ENCODE data around the gene KLHDC1.
"Not testable (repeated sequence)": the region's sequence is repeated elsewhere in the genome, so short reads cannot be mapped to it uniquely, and the experiment has no call there.

KLHDC1 gene, protein sequence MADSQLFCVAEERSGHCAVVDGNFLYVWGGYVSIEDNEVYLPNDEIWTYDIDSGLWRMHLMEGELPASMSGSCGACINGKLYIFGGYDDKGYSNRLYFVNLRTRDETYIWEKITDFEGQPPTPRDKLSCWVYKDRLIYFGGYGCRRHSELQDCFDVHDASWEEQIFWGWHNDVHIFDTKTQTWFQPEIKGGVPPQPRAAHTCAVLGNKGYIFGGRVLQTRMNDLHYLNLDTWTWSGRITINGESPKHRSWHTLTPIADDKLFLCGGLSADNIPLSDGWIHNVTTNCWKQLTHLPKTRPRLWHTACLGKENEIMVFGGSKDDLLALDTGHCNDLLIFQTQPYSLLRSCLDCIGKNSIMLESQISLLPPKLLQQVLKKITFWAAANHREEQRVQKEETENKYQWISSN

DNA sequence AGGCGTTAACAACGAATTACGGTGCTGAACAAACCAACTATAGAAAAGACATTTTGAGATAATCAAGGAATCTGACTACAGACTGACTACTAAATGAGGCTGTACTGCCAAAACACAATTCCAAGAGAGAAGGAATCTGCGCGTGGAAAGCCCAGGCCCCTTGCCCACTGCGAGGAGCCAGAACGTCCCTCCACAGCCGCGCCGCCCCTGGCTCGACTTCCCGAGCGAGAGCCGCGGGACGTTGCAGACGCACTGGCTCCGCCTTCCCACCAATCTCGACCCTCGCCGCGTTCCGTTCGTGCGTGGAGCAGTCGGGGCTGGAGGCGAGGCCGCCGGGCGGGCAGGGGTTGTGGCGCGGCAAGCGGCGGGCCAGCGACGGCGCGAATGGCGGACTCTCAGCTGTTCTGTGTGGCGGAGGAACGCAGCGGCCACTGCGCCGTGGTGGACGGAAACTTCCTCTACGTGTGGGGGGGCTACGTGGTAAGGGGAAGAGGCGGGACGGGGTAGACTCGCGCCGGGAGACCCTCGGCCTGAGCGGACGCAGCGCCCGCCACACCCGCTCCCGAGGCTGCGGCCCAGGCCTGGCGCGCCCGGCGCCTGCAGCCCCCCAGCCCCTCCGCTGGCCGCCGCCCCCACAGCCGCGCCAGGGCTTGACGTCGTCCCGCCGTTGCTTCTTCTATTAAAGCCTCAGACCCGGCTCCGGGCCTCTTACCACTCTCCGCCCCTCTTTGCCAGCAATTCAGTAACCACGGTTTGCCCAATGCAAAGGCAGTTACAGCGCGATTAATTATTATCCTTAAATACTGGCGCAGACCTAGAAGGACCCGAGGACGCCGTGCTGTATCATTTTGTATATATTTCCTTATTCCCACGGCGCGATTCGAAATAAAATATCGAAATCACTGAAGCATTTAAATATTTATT lies at the start of gene KLHDC1:
Gene KLHDC1 (plus strand): TSS at position 310 of the 924 bp plus-strand sequence. CDS start 75 bp downstream, at position 385.
- DNase-seq (ENCODE audit: low read depth in 2 of 2) = peak; percentile 49 to 51

DNA sequence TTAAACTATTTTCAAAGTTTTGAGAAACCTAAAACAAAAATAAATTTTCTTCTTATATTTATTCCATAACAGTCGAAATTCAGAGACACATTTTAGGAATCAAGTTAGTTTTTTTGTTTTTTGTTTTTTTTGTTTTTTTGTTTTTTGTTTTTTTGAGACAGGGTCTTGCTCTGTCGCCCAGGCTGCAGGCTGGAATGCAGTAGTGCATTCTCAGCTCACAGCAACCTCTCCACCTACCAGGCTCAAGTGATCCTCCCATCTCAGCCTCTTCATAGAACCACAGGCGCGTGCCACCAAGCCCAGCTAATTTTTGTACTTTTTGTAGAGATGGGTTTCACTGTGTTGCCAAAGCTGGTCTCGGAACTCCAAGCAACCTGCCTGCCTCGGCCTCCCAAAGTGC lies 39.4 kb upstream of the KLHDC1 start:
- DNase-seq (ENCODE audit: low read depth in 2 of 2) = no peak

DNA sequence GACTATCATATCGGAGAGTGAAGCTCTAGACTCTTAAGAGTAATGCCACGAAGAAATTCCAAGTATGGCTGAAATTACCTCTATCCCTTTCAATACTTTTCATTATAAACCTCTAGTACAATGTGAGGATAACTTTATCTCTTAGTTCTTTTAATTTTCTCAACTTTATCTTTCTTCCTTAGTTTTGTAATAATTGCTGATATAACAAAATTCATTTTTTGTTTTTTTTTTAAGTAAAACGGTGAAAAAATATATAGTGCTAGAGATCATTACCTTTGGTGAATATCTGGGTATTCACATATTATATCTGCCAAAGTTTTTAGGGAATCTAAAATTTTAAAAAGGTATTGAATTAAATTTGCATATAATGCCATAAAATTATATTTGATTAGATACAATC lies 38.4 kb upstream of the KLHDC1 start:
- DNase-seq (ENCODE audit: low read depth in 2 of 2) = no peak

DNA sequence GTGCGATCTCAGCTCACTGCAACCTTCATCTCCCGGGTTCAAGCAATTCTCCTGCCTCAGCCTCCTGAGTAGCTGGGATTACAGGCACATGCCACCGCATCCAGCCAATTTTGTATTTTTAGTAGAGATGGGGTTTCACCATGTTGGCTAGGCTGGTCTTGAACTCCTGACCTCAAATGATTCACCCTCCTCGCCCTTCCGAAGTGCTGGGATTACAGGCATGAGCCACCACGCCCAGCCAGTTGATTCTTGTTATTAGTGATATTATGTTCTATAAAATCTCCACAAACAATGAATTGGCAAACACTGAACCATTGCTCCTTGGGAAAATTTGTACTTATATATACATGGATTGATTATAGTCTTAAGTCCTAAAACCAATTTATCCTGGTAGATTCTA lies 35.4 kb upstream of the KLHDC1 start:
- not testable (repeated sequence) for DNase-seq (ENCODE audit: low read depth in 2 of 2)

DNA sequence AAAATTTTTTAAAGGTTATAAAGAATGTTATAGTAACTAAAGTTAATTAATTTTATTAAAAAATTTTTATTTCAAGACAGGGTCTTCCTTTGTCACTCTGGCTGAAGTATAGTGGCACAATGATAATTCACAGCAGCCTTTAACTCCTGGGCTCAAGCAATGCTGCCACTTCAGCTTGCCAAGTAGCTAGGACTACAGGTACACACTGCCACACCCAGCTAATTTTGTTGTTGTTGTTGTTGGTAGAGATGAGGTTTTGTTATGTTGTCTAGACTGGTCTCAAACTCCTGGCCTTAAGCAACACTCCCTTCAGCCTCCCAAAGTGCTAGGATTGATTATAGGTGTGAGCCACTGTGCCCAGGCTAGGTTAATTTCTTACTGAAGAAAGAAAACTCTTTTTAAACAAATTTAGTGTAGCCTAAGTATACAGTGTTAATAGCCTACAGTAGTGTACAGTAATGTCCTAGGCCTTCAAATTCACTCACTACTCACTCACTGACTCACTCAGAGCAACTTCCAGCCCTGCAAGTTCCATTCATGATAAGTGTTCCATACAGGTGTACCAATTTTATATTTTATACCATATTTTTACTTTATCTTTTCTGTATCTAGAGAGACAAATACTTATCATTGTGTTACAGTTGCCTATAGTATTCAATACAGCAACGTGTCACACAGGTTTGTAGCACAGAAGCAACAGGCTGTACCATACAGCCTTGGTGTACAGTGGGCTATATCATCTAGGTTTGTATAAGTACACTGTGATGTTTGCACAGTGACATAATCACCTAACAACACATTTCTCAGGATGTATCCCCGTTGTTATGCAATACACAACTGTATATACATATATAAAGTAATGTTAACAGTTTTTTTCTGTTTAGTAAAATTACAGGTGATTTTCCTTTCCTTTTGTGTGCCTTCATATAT lies 33.1 kb upstream of the KLHDC1 start:
- DNase-seq (ENCODE audit: low read depth in 2 of 2) = no peak

DNA sequence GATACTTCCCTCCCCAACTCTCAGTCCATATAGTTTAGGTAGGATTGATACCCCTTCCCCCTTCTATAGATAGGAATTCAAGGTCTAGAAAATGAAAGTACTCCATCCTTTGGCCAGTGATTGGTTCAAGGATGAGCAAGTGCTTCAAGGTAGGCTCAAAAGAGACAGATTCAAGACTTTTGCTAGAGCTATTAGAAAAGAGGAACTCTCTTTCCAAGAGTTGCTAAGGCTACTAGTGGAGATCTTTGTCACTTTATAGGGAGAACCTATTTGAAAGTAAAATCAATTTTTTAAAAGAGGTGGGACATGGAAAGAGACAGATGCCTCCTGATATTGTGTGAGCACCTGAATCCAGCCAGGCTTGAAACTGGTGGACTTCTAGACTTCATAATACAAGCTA lies 22.4 kb upstream of the KLHDC1 start:
- no peak for DNase-seq (ENCODE audit: low read depth in 2 of 2)

DNA sequence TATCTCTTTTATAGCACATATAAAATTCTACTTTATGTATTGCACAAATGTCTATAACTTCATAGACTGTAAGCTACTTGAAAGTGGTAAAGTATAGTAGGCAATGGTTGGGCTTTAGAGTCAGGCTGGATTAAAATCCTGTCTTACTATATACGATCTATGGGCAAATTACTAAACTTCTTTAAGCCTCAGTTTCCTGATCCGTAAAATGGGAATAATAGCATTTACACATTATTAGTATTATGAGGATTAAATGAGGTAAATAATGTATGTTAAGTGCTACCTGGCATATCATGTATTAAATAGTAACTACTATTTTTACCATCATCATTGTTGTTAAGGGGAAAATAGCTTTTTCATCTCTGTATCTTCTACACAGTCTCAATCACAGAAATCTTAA lies 19.3 kb upstream of the KLHDC1 start:
- no peak for DNase-seq (ENCODE audit: low read depth in 2 of 2)

DNA sequence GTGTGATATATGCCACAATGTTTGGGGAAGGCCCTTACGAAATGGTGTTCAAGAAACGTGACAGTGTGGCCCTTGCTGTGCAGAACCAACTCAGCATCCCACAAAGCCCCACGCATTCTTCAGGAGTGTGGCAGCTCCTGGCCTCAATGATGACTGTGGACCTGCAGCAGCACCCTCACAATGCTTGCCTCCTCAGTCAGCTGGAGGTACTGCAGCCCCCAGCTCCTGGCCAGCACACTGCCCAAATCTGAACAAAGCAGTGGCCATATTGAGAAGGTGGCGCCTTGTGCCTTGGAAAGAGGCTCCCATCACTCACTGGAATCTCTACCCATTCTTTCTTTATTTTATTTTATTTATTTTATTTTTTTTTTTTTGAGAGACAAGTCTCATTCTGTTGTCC lies 15.3 kb upstream of the KLHDC1 start:
- DNase-seq (ENCODE audit: low read depth in 2 of 2) = no peak

DNA sequence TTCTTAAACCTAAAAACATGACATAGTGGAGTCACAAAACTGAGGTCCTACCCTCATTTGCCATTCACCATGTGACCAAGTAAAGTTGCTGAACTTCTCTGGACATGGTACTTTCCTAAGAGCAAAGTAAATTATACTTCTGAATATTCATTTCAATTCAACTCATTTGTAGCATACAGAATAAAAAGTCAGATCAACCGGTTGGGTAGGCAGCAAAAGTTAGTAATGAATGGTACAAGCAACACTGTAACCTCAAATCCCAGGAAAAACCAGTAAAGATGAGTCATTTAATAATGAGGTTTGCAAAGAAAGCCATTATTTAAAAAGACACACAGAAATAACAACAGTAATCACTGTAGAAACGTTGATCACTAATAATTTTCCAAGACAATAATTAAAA lies 13.6 kb upstream of the KLHDC1 start:
- no peak for DNase-seq (ENCODE audit: low read depth in 2 of 2)

DNA sequence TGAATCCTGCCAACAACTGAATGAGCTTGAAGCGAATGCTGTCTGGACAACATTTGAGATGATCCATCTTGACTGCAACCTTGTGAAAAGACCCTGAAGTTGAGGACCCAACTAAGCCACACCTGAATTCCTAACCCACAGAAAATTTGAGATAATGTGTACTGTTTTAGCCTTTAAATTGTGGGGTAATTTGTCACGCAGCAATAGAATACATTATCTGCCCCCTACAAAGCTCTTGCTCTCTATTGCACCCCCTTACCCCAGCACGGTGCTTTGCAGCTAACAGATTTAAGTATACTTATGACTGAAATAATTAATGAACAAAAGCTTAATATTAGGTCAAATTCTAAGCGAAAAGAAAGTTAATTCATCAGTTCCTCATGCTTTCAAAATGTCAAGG lies 6.5 kb upstream of the KLHDC1 start:
- no peak for DNase-seq (ENCODE audit: low read depth in 2 of 2)

DNA sequence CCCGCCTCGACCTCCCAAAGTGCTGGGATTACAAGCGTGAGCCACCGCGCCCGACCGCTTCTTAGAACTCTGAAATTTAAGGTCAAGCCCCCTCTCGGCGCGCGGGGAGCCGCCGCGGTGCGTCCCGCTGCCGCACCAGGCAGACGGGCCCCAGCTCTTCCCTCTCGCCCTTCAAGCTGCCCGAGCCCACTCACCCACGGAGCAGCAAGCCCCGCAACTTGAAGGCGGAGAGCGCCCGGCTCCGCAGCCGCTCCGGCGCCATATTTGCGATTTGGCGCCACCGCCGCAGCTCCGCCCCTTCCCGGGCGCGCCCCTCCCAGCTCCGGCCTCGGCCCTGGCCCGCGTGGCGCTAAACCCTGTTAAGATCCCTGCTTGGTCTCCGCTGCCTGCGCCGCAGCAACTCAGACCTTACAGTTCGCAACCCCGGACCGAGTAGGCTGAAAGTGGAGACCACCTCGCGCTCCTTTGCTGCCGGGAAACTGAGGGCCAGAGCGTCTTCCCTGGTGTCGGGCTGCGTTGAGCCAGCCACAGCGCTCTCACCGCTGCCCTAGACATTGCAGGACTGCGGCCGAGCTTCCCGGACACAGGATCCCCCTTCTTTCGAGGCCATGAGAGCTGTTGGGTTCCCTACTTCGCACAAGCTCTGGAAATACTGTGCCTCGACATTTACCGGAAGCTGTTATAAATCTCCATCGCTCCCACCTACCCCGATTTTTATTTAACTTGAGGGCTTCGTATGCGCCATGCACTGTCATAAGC lies 4.8 kb upstream of the KLHDC1 start, which contains the start of gene POLE2:
Gene POLE2 (minus strand): TSS at position 273 of the 759 bp plus-strand sequence. CDS start 11 bp downstream, at position 262.
- DNase-seq (ENCODE audit: low read depth in 2 of 2) = peak in 1 of 2 experiments; percentile 38

DNA sequence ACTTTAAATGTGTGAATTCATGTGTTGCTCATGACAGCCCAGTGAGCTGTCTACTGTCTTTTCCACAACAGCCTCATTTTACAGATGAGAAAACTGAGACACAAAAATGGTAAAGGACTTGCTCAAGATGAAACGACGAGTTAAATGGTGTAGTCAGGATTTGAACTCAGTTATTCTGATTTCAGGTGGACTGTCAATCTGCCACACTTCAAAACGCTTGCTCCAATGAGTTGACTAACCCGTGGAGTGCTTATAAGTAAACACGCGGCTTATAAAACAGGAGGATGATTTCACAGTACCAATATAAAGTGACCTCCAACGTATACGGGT lies 4.3 kb upstream of the KLHDC1 start:
- DNase-seq (ENCODE audit: low read depth in 2 of 2) = no peak

DNA sequence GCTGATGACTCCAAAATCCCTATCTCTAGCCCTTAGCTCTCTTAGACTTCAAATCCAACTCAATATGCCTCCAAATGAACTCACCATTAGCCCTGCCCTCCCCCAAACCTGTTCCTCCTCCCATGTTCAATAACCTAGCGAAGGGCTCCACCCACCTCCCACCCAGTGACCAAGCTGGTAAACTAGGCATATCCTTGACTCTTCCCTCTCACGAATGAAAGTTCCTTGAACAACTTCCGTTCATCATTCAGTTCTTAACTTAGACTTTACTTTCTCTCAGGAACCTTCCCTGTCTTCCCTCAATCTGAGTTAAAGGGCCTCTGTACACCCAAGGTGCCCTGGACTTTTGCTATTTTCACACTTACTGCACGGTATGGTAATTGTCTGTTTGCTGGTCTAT lies 1.9 kb upstream of the KLHDC1 start:
- no peak for DNase-seq (ENCODE audit: low read depth in 2 of 2)

DNA sequence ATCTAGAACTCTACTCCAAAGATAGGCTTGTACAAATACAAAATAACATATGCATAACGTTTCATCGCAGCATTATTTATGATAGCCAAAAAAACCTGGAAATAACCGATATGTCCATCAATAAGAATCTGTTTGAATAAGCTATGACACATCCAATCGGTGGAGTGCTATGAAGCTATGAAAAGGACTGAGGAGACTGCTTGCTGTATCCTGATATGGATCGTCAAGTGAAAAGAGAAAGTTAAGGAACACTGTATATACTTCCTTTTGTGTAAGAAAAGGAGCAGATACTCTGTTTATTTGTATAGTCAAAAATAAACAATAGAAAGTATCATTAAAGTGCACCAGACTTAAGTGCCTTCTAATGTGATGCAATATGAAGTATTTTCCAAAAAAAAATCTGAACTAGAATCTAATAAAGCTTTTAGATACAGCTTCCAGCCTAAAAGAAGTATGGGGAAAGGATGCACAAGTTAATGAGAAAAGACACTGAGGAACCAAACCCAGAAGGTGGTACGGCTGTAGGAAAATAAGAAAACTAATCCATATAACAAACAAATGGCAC lies 645 bp upstream of the KLHDC1 start:
- DNase-seq (ENCODE audit: low read depth in 2 of 2) = no peak

DNA sequence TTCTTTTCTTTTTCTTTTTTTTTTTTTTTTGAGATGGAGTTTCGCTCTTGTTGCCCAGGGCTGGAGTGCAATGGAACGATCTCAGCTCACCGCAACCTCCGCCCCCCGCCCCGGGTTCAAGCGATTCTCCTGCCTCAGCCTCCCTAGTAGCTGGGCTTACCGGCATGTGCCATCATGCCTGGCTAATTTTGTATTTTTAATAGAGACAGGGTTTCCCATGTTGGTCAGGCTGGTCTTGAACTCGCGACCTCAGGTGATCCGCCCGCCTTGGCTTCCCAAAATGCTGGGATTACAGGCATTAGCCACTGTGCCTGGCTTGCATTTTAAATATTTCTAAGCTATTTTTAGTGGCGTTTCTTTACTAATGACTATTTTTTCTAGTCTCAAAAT lies 810 bp downstream of the KLHDC1 start:
- not testable (repeated sequence) for DNase-seq (ENCODE audit: low read depth in 2 of 2)

DNA sequence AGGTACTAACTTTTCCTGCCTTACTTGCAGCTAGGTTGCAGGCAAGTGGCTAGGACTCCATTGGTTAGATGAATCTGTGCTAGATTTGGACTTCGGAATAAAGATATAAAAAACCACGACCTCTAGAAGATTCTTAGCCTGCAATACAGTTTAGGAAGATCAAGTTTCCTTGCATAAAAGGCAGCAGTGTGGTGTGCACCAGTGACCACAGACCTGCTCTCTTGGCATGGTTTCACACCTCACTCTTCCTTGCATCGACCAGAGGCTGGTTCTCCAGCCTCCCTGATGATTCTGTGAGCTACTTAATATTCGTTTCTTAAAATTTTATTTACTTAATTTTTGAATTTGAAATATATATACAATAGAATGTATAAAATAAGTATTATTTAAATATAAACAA lies 9.8 kb downstream of the KLHDC1 start:
- DNase-seq (ENCODE audit: low read depth in 2 of 2) = no peak

DNA sequence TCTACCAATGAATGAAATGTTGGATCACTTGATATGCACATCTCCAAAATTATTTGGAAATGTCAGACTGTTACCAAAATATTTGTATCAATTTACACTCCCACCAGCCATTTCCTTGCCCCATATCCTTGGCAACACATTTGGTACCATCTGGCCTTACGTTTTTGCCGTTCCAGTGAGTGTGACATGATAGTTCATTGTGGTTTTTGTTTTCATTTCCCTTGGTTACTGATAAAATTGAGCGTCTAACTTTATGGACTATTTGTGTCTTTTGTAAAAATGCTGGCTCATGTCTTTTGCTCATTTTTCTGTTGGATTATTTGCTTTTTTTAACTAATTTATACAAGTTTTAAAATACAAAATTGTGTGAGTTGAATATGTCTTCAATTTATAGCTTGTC lies 11.0 kb downstream of the KLHDC1 start:
- DNase-seq (ENCODE audit: low read depth in 2 of 2) = no peak

DNA sequence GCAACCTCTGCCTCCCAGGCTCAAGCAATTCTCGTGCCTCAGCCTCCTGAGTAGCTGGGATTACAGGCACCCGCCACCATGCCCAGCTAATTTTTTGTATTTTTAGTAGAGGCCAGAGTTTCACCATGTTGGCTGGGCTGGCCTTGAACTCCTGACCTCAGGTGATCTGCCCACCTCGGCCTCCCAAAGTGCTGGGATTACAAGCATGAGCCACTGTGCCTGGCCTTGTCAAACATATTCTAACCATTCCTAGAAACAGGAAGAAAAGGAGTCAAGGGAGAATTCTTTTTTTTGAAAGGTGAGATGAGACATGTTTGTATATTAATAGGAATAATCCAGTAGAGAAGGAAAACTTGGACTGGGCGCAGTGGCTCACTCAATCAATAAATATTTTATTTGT lies 11.6 kb downstream of the KLHDC1 start:
- not testable (repeated sequence) for DNase-seq (ENCODE audit: low read depth in 2 of 2)

DNA sequence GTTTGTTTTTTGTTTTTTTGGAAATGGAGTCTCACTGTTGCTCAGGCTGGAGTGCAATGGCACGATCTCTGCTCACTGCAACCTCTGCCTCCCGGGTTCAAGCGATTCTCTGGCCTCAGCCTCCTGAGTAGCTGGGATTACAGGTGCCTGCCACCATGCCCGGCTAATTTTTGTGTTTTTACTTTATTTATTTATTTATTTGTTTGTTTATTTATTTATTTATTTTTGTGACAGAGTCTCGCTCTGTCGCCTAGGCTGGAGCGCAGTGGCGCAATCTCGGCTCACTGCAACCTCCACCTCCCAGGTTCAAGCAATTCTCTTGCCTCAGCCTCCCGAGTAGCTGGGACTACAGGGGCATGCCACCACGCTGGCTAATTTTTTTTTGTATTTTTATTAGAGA lies 18.1 kb downstream of the KLHDC1 start:
- not testable (repeated sequence) for DNase-seq (ENCODE audit: low read depth in 2 of 2)

DNA sequence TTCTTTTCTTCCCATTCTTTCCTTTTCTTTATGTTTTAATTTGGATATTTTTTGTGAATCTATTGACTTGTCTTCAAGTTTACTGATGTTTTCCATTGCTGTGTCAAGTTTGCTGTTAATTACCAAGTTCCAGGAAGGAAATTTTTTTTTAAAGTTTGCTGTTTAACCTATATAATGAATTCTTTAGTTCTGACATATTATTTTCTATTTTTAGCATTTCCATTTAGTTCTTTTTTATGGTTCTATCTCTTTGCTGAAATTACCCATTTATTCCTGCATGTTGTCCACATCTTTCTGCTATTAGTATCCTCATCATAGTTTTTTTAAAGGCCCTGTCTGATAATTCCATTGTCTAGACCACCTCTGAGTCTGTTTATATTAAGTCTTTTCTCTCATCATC lies 27.8 kb downstream of the KLHDC1 start:
- no peak for DNase-seq (ENCODE audit: low read depth in 2 of 2)
